Gastroesophageal sphincter (tissue), 3 donors: ENCODE measurements around the gene FAXC.

Experiments used
- CTCF ChIP-seq, 4 experiments: fragments of 200-600 bp in 2 of 4; fragments of 450-650 bp in 2 of 4; sonication (generic) in 1 of 4; IDR thresholded peaks; one replicate each; pipeline ENCODE4 v1.5.1; 2017 to 2019; ENCODE audit warnings: antibody characterized with exemption in 4 of 4, mild to moderate bottlenecking in 2 of 4, moderate library complexity in 2 of 4
- POLR2AphosphoS5 ChIP-seq: sonication (generic); formaldehyde crosslinking; IDR thresholded peaks from one replicate; pipeline ENCODE4 v1.6.1; 2017; ENCODE audit warnings: antibody characterized with exemption

GRCh38 chr6:99225172-99225571, 124.3 kb downstream of the FAXC start:
- TF ChIP-seq POLR2AphosphoS5 (no peak), CTCF (IDR thresholded peaks at IDR 0.05) (no peak)
